Hematopoietic multipotent progenitor cell treated with erythropoietin and hydrocortisone succinate and interleukin-3 and kit ligand, for 6 days (in vitro differentiated cells): ENCODE measurements around the gene GALNT10.

Experiments
- DNase-seq: peaks from one replicate; pipeline ENCODE4 v3.0.0-alpha.2; 2015

Gene GALNT10

GRCh38 chr5:154412316-154412715, 221.8 kb downstream of the GALNT10 start:
- no peak for DNase-seq

DNA sequence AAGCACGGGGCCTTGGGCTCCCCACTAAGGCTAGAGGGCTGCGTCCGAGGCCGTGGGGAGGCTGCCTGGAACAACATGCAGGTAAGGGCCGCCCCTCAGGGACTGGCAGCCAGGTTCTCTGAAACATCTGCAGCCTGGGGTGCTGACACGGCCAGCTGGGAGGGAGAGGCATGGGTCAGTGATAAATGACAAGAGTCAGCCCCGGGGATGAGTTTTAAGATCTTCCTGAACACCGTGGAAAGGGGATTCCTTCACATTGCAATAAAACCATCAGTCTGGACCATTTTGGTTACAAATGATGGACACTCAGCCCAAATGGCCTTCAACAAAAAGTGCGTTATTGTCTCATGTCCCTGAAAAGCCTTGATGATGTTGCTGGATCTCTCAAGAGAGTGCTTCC, 222.4 kb downstream of the GALNT10 start:
- no peak for DNase-seq

GRCh38 chr5:154415114-154415513, 224.6 kb downstream of the GALNT10 start:
- DNase-seq, result no peak

DNA sequence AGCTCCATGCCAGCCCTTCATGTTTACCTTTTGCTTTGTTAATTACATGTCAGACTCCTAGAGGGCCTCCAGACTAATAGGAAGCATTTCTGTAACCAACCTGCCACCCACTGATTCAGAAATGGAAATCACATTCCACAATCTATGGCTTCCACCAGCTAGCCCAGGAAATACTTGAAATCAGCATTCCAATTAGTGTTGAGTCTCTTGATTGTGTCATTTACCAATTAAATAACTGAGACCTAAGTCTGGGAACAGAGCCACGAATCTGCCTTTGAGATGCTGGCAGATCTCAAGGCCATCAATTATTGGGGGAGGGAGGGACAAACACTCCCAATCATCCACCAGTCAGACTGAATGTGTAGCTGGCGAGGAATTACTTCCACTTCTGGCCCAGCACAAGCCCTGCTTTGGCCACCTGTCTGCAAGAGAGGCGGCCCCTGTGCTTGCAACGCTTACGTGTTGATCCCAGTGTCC, 227.8 kb downstream of the GALNT10 start:
- DNase-seq, result no peak

DNA sequence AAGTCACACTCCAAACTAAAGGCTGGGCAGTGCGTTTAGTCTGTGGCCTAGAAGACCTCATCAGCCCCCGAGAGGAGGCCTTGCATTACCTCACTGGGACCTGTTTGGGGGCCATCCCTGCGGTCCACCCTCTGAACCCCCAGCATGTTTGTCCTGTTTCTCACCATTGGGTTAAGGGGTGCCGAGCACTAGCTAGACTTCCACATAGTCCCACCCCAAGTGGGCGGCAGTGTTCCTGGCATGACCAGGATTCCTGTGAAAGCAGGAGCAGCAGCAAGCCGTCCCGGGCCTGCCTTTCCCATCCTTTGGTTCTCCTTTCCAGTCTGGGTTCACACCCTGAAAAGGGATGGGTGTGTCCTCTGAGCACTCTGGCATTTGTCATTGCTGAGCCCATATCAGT, 228.7 kb downstream of the GALNT10 start:
- DNase-seq, result no peak

DNA sequence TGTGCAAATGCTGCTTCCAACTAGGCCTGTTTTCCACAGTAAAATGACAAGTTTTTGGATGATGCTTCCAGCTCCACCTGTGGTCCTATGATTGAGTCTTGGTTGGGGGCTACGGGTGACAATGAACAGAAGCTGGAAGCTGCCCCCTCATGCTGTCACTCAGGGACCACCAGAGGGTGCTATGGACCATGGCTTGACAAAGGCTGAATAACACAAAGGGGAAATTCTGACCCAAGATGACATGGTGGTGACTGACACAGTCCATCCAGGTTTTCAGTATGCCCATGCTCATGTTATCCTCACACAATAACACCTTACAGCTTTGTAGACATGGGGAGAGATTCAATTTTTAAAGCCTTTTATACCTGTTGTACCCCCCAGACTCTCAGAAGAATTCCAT, 231.3 kb downstream of the GALNT10 start:
- peak; percentile 73 for DNase-seq

- no peak for DNase-seq
These were observed 231.8 kb downstream of the GALNT10 start for GRCh38 chr5:154422298-154422697.

DNA sequence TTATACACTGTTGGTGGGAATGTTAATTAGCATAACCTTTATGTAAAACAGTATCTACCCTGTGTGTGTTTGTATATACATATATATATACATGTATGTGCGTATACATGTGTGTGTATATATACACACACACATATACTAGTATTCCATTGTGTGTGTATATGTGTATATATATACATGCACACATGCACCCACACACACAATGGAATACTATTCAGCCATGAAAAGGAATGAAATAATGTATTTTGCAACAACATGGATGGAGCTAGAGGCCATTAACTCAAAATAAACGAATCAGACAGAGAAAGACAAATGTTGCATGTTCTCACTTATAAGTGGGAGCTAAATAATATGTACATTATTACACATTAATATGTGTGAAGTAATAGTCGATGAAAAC, 237.7 kb downstream of the GALNT10 start:
- no peak for DNase-seq

GRCh38 chr5:154429341-154429740, 238.8 kb downstream of the GALNT10 start:
- no peak for DNase-seq

DNA sequence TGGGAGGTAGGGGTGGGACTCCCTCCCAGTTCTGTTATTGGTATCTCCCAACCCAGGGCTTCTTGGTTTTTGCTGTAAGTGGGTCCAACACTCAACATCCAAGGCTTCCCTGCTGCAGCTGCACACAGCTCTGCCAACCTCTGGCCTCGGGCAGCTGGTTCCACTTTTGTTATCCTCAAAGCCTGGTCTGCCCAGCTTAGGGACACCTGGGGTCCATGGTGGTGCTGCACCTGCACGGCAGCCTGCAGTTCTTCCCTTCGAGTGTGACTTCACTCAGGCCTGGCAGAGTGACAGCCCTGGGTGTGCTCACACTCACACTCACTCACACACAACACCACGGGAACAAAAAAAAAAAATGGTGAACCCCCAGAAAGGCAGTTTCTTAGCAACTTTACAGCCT, 239.9 kb downstream of the GALNT10 start:
- DNase-seq, result no peak

DNA sequence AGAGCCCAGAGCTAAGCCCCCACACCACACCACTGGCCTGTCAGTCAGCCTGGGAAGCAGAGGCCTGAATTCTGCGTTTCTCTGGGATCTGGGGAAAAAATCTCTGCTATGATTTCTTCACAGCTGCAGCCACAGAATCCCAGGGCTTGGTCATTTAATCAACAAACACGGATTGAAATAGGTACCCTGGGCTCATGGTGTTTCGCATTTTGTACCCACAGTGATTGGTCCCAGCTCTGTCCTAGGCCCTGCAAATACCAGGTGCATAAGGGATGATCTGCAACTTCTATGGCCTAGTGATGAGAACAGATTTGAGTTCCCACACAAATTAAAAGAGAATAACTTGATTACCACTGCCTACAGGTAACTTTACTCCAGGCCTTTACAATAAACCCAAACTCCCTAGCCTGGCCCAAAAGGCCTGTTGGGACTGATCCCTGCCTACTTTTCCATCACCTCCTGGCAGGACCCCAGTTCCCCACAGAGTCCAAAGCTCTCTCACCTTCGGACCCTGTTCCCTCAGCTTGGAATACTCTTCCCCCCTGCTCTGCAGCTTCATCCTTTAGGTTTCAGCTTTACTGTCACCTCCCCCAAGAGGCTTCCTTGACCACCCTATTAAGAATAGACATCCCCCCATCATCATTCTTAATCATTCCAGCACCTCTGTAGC, 240.6 kb downstream of the GALNT10 start:
- no peak for DNase-seq

- no peak for DNase-seq
These were observed 244.7 kb downstream of the GALNT10 start for GRCh38 chr5:154435226-154435625.

DNA sequence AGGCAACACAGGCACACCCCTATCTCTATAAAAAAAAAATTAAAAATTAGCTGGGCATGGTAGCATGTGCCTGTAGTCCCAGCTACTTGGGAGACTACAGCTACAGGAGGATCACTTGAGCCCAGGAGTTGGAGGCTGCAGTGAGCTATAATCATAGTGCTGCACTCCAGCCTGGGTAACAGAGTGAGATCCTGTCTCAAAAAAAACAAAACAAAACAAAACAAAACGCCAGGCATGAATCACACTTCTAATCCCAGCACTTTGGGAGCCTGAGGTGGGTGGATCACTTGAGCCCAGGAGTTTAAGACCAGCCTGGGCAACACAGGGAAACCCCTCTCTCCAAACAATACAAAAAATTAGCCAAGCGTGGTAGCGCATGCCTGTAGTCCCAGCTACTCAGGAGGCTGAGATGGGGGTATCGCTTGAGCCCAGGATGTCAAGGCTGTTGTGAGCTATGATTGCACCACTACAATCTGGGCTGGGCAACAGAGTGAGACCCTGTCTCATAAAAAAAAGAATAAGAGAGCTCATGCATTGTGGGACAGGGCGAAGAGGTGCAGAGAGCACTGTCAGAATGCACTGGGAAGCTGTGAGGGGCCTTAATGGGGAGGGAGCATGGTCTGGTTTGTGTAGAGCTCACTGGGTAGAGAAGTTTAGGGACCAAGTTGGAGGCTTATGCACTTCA, 246.9 kb downstream of the GALNT10 start:
- no peak for DNase-seq

- no peak for DNase-seq
These were observed 250.0 kb downstream of the GALNT10 start for GRCh38 chr5:154440540-154440939.

- no peak for DNase-seq
These were observed 252.3 kb downstream of the GALNT10 start for GRCh38 chr5:154442801-154443200.

- DNase-seq, result peak; percentile 48
These were observed 254.3 kb downstream of the GALNT10 start for GRCh38 chr5:154444556-154445421.

DNA sequence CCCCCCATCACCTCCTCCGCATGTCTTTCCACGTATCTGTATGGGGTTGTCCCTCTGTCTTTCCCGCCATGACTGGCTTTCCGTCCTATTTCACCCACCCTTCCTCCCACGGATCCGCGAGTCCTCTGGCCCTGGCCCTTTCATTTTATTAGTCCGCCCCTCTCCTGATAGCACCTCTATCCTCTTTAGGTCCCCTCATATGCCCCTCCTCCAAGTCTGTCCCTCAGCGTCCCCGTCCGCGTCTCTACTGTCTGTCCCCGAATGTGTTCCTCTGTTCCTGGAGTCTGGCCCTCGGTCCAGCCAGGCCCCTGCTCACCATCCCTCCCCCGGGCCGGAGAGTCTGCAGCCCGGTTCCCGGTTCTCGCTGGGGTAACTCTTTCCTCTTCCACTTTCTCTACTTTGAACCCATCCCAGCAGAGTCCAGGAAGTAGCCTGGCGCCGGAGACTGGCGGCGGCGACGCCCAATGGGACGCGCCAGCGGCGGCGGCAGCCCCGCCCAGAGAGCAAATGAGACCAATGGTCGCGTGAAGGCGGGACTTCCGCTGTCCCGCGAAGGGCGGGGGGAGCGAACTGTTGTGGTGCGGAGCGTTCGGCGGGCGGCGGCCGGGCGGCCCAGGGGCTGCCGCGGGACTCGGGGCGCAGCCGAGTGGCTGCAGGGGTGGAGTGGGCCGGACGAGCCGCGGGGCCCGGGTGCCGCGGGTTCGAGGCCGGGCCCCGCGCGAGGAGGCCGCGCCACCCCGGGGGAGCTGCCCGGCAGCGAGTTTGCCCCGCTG, 255.1 kb downstream of the GALNT10 start, which contains the start of gene SAP30L:
SAP30L (plus strand) TSS at position 576 of the 773 bp plus-strand sequence. CDS start 608 bp downstream, outside the sequence.
- DNase-seq, result peak; percentile 96

DNA sequence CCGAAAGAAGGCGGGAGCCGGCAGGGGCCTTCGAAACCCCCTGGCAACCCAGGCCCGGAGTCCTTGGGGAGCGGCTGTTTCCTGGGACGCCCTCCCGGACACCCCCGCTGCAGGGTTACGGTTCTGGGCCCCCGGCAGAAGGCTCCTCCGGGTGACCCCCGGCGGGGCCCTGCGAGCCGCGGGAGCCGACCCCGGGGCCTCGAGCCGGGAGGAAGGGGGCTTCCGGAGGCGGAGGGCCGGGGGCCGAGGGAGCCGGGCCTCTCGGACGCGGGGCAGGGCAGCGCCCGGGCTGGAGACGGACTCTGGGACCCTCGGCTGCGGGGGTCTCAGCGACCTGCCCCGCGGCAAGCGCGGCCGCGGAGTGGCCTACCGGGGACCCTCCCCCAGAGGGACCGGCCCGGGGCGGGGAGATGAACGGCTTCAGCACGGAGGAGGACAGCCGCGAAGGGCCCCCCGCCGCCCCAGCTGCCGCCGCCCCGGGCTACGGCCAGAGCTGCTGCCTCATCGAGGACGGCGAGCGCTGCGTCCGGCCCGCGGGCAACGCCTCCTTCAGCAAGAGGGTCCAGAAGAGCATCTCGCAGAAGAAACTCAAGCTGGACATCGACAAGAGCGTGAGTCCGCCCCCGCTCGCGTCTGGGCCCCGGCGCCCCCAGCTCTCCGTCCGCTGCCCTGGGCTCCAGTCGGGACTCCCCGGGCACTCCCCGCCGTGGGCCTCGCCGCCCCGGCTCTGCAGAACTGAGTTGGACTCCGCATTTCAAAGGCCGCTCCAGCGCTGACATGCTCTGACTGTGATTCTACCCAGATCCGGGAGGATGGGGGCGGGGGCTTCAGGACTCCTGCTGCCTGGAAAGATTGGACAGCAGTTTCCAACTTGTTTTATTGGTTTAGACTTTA, 255.9 kb downstream of the GALNT10 start:
- peak; percentile 43 for DNase-seq

GRCh38 chr5:154447089-154447725, 256.7 kb downstream of the GALNT10 start:
- DNase-seq, result peak; percentile 32

DNA sequence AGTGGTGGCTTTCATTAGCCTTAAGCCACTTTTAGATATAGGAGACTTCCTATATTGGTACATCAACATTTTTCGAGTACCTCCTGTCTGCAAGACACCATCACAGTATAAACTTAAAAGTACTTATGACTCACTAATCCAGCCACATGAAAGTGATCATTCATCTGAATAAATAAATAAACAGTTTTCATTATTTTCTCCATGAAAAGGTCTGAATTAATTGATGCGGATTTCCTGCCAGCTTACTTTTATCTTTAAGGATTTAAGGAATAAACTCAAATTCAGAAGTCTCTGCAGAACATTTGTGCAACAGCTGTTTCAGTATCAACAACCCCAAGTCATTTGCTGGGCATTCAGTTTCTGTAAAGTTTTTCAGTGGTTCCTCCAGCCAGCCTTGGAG, 259.3 kb downstream of the GALNT10 start:
- no peak for DNase-seq

GRCh38 chr5:154451957-154452356, 261.4 kb downstream of the GALNT10 start:
- no peak for DNase-seq
